ENCODE measurements around the gene GRHPR. TPM values are rescaled to one million over a fixed set of nuclear protein-coding genes. Genes with fewer than 3 reads are reported as not detected.

The GRHPR gene
- total and polyA plus RNA-seq, 12 donors: 61.5 to 151 (median 114) TPM

DNA sequence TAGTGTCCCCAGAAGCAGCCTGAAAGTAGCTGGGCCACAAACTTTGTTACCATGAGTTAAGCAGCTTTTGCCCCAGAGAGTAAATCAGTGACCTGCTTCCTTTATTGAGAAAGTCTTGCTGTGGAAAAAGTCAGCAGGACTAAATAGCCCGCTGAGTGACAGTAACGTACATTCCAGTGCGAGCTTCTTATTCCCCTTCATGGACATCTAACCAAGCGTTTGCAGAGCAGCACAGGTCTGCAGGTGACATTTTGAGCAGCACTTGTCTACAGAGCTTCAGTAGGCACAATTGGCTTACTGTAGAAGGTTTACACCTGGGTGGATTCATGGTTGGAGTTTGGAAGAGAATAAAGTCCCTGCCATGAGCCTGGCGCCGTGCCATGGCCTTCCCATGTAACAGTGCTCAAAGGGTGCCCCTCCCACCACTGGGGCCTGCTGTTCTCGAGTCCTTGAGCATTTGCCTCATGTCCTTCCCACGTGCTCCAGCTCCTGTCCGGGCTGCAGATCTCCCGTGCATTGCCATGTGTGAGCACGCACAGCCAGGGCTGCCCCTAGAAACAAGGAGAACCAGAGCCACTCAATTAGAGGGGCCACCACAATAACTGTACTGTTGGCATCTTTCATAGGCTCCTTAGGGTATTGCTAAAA lies 41.3 kb upstream of the GRHPR start:
- TF ChIP-seq, protein P1, sequence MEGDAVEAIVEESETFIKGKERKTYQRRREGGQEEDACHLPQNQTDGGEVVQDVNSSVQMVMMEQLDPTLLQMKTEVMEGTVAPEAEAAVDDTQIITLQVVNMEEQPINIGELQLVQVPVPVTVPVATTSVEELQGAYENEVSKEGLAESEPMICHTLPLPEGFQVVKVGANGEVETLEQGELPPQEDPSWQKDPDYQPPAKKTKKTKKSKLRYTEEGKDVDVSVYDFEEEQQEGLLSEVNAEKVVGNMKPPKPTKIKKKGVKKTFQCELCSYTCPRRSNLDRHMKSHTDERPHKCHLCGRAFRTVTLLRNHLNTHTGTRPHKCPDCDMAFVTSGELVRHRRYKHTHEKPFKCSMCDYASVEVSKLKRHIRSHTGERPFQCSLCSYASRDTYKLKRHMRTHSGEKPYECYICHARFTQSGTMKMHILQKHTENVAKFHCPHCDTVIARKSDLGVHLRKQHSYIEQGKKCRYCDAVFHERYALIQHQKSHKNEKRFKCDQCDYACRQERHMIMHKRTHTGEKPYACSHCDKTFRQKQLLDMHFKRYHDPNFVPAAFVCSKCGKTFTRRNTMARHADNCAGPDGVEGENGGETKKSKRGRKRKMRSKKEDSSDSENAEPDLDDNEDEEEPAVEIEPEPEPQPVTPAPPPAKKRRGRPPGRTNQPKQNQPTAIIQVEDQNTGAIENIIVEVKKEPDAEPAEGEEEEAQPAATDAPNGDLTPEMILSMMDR (IDR thresholded peaks at IDR 0.05): no peak
- Histone ChIP-seq H3K9me3 (no peaks in the 10 kb centered on the region), H3K27me3 (peaks cover 0 to 3% (median 0%) of the 10 kb centered on the region in 7 donors), H3K4me3 (no peak overlapping the region), H3K36me3 (no peaks in the 10 kb centered on the region), H3K4me1 (no peaks in the 10 kb centered on the region), H3K27ac (no peak overlapping the region)
- DNase-seq (no peak), ATAC-seq (no peak)
- intact Hi-C loops (cut with DNase I): loop anchor here in 1 of 10 donors (10.0 kb wide), 1 partner anchor 56 kb away; no protein-coding TSS in a partner anchor
- WGBS, 2 donors: 84 to 85% methylated on average over 11 of the region's 11 CpGs

GRCh38 chr9:37382161-37382981 lies 40.1 kb upstream of the GRHPR start:
- intact Hi-C loops (cut with DNase I): loop anchor here in 1 of 10 donors (10.0 kb wide), 1 partner anchor 58 kb away; no protein-coding TSS in a partner anchor
- Histone ChIP-seq H3K9me3 (no peaks in the 10 kb centered on the region), H3K36me3 (no peaks in the 10 kb centered on the region), H3K4me1 (no peaks in the 10 kb centered on the region), H3K4me3 (no peak overlapping the region), H3K27me3 (no peaks in the 10 kb centered on the region), H3K27ac (no peak overlapping the region)
- ATAC-seq (no peak), DNase-seq (no peak)
- TF ChIP-seq, protein P1 (IDR thresholded peaks at IDR 0.05): no peak
- 77 to 88% methylated on average over 14 of the region's 14 CpGs for WGBS, 2 donors

DNA sequence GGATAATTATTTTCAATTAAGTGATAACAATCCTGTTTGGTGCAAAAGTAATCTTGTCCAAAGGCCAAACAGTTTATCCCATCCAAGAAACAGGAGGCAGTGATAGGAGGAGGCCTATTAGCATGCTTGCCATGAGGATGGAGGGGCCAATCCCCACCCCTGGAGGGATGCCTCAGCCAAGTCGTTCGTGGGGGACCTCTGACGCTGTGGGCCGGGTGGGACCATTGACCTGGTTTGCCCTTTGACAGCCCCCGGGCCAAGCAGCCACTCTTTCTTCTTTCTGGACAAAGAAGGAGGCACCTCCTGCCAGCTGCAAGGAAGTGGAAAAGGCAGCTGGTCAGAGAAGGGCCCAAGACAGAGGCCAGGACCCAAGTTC lies 39.5 kb upstream of the GRHPR start:
- no peak for DNase-seq
- Histone ChIP-seq H3K27ac (no peak overlapping the region), H3K4me3 (no peak overlapping the region), H3K4me1 (no peaks in the 10 kb centered on the region), H3K36me3 (no peaks in the 10 kb centered on the region), H3K27me3 (no peaks in the 10 kb centered on the region), H3K9me3 (no peaks in the 10 kb centered on the region)
- TF ChIP-seq, protein P1 (IDR thresholded peaks at IDR 0.05): no peak
- ATAC-seq: no peak
- intact Hi-C loops (cut with DNase I): loop anchor here in 1 of 10 donors (10.0 kb wide), 1 partner anchor 58 kb away; no protein-coding TSS in a partner anchor
- WGBS, 2 donors: 43 to 57% methylated on average over 5 of the region's 5 CpGs

DNA sequence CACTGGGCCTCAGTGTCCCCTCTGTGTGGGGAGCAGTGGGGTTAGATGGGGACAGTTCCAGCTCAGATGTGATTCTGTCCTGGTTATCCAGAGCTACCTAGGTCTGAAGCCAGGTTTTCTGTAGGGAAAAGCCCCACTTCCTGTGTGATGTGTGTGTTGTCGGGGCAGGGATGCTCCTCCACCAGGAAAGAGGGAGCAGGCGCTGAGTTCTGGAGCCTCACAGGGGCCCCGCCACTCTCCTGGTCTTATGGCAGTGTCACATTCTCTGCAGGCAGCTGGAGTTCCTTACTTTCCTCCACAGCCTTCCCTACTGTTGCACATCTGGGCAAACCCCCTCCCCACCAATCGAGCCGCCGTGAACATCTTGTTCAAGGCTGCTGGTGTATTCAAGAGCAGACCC lies 39.1 kb upstream of the GRHPR start:
- WGBS, 2 donors: 74 to 92% methylated on average over 6 of the region's 6 CpGs
- no peaks in the 10 kb centered on the region for H3K4me1 ChIP-seq
- H3K4me3 ChIP-seq: no peak overlapping the region
- DNase-seq (no peak), ATAC-seq (no peak)
- H3K27me3 ChIP-seq: no peaks in the 10 kb centered on the region
- TF ChIP-seq, protein P1 (IDR thresholded peaks at IDR 0.05): no peak
- H3K27ac ChIP-seq: no peak overlapping the region
- no peaks in the 10 kb centered on the region for H3K36me3 ChIP-seq
- intact Hi-C loops (cut with DNase I): loop anchor here in 1 of 10 donors (10.0 kb wide), 1 partner anchor 59 kb away; no protein-coding TSS in a partner anchor
- no peaks in the 10 kb centered on the region for H3K9me3 ChIP-seq
